KBM-7 (cell line): ENCODE results near the gene ZNF677.
"Not testable (repeated sequence)": the region's sequence is repeated elsewhere in the genome, so short reads cannot be mapped to it uniquely, and the experiment has no call there.

Source experiments
- DNase-seq: peaks from one replicate; pipeline ENCODE4 v3.0.0-alpha.2; 2015
- in situ Hi-C: fragments of 300-500 bp; cut with MboI; formaldehyde crosslinking; loops from 2 replicates; pipeline ENCODE4 v1.14.3; 2020; ENCODE audit warnings: low sequenced_read_pairs, low pct_unique_long_range_greater_than_20kb, mixed read lengths

ZNF677 gene

GRCh38 chr19:53254411-53255341 is at the start of gene ZNF677:
TSS of gene ZNF677 (minus strand) at chr19:53254873. CDS start at chr19:53251550, 3,323 bp downstream.
- in situ Hi-C loops: no loop called here
- no peak for DNase-seq

GRCh38 chr19:53301341-53301740 is 46.7 kb upstream of the ZNF677 start:
- in situ Hi-C loops, DNase-seq: not testable (repeated sequence)

GRCh38 chr19:53294786-53295441 is 40.2 kb upstream of the ZNF677 start:
- peak; percentile 28 for DNase-seq
- in situ Hi-C loops: no loop called here

GRCh38 chr19:53290758-53291549 is 36.3 kb upstream of the ZNF677 start:
- in situ Hi-C loops: no loop called here
- DNase-seq: no peak

GRCh38 chr19:53285087-53285486 is 30.4 kb upstream of the ZNF677 start:
- DNase-seq: no peak

GRCh38 chr19:53281947-53282346 is 27.3 kb upstream of the ZNF677 start:
- in situ Hi-C loops, DNase-seq: not testable (repeated sequence)

More at GRCh38 chr19:53285087-53285486, 30.4 kb upstream of the ZNF677 start:
- in situ Hi-C loops: no loop called here

- in situ Hi-C loops: no loop called here
- DNase-seq: no peak
Observed at GRCh38 chr19:53275480-53275879, 20.8 kb upstream of the ZNF677 start.

GRCh38 chr19:53272044-53272443 is 17.4 kb upstream of the ZNF677 start:
- no peak for DNase-seq
- in situ Hi-C loops: no loop called here

- DNase-seq, in situ Hi-C loops: not testable (repeated sequence)
Observed at GRCh38 chr19:53269861-53270260, 15.2 kb upstream of the ZNF677 start.

- DNase-seq, in situ Hi-C loops: not testable (repeated sequence)
Observed at GRCh38 chr19:53267623-53268022, 12.9 kb upstream of the ZNF677 start, which contains the start of gene VN1R4. TSS of gene VN1R4 (minus strand) at chr19:53267723. CDS start at chr19:53267665, 58 bp downstream.

GRCh38 chr19:53257715-53258342 is 3.2 kb upstream of the ZNF677 start, which contains the start of gene VN1R2:
TSS of gene VN1R2 (plus strand) at chr19:53258292. CDS start at chr19:53258376, 84 bp downstream.
- DNase-seq, in situ Hi-C loops: not testable (repeated sequence)

- no peak for DNase-seq
- in situ Hi-C loops: no loop called here
Observed at GRCh38 chr19:53246498-53246897, 8.2 kb downstream of the ZNF677 start.

- in situ Hi-C loops: no loop called here
- DNase-seq: no peak
Observed at GRCh38 chr19:53237114-53237777, 17.4 kb downstream of the ZNF677 start.

GRCh38 chr19:53224606-53225005 is 30.1 kb downstream of the ZNF677 start:
- in situ Hi-C loops: no loop called here

GRCh38 chr19:53222716-53223115 is 32.0 kb downstream of the ZNF677 start:
- in situ Hi-C loops, DNase-seq: not testable (repeated sequence)

More at GRCh38 chr19:53224606-53225005, 30.1 kb downstream of the ZNF677 start:
- no peak for DNase-seq

- in situ Hi-C loops: no loop called here
- no peak for DNase-seq
Observed at GRCh38 chr19:53212703-53213320, 41.9 kb downstream of the ZNF677 start.

- in situ Hi-C loops, DNase-seq: not testable (repeated sequence)
Observed at GRCh38 chr19:53211554-53211953, 43.1 kb downstream of the ZNF677 start.
